HG02840 (cell line): ENCODE measurements around the gene FBRS.
"Not testable (repeated sequence)": the region's sequence is repeated elsewhere in the genome, so short reads cannot be mapped to it uniquely, and the experiment has no call there.

Source experiments
- ATAC-seq: cut with Tn5 transposase; IDR thresholded peaks from one replicate; pipeline ENCODE4 v1.9.1; 2021; ENCODE audit warnings: mild to moderate bottlenecking, moderate library complexity, moderate number of reproducible peaks; ENCODE audit not compliant: unreplicated experiment, low FRiP score

Gene FBRS

GRCh38 chr16:30663038-30663437, 4.8 kb downstream of the FBRS start:
- no peak for ATAC-seq

- no peak for ATAC-seq
Measured at GRCh38 chr16:30663820-30664219, 5.6 kb downstream of the FBRS start.

GRCh38 chr16:30664616-30665109, 6.4 kb downstream of the FBRS start:
- ATAC-seq = no peak

GRCh38 chr16:30665155-30665829, 7.1 kb downstream of the FBRS start:
- no peak for ATAC-seq

- no peak for ATAC-seq
Measured at GRCh38 chr16:30665830-30666190, 7.6 kb downstream of the FBRS start.

GRCh38 chr16:30666681-30667080, 8.4 kb downstream of the FBRS start:
- ATAC-seq = no peak

- no peak for ATAC-seq
Measured at GRCh38 chr16:30667361-30667905, 9.2 kb downstream of the FBRS start.

GRCh38 chr16:30668393-30668792, 10.2 kb downstream of the FBRS start:
- ATAC-seq = no peak

- no peak for ATAC-seq
Measured at GRCh38 chr16:30669026-30669902, 11.0 kb downstream of the FBRS start.

- ATAC-seq = no peak
Measured at GRCh38 chr16:30669903-30670824, 11.9 kb downstream of the FBRS start.

GRCh38 chr16:30675143-30675542, 16.9 kb downstream of the FBRS start:
- no peak for ATAC-seq

- no peak for ATAC-seq
Measured at GRCh38 chr16:30677931-30678585, 19.8 kb downstream of the FBRS start.

- no peak for ATAC-seq
Measured at GRCh38 chr16:30678586-30678970, 20.3 kb downstream of the FBRS start.

GRCh38 chr16:30680326-30680725, 22.1 kb downstream of the FBRS start:
- ATAC-seq = no peak

GRCh38 chr16:30688701-30689100, 30.5 kb downstream of the FBRS start:
- no peak for ATAC-seq

- no peak for ATAC-seq
Measured at GRCh38 chr16:30691907-30692306, 33.7 kb downstream of the FBRS start.

- no peak for ATAC-seq
Measured at GRCh38 chr16:30692396-30693064, 34.3 kb downstream of the FBRS start.

GRCh38 chr16:30694926-30695693, 36.9 kb downstream of the FBRS start:
- ATAC-seq = no peak

GRCh38 chr16:30696646-30697045, 38.4 kb downstream of the FBRS start:
- ATAC-seq = not testable (repeated sequence)
